EL (cell line): ENCODE data around the gene TBL1X.
A peak's percentile ranks its signal among the peaks of the same experiment; 100 is the strongest.
"Not testable (repeated sequence)": the region's sequence is repeated elsewhere in the genome, so short reads cannot be mapped to it uniquely, and the experiment has no call there.

Source experiments
- DNase-seq: peaks from one replicate; pipeline ENCODE4 v3.0.0-alpha.2; 2016

Gene TBL1X

GRCh38 chrX:9459186-9459748 lies 5.6 kb upstream of the TBL1X start:
- DNase-seq: no peak

GRCh38 chrX:9461087-9461486 lies 3.8 kb upstream of the TBL1X start:
- no peak for DNase-seq

- DNase-seq: no peak
Observed at GRCh38 chrX:9462456-9462855, 2.4 kb upstream of the TBL1X start.

GRCh38 chrX:9465380-9466123 lies 694 bp downstream of the TBL1X start:
- no peak for DNase-seq

- DNase-seq: peak; percentile 31
Observed at GRCh38 chrX:9466124-9466495, 1.3 kb downstream of the TBL1X start.

- no peak for DNase-seq
Observed at GRCh38 chrX:9466736-9467135, 1.9 kb downstream of the TBL1X start.

GRCh38 chrX:9467146-9467545 lies 2.3 kb downstream of the TBL1X start:
- DNase-seq: no peak

GRCh38 chrX:9467751-9468150 lies 2.9 kb downstream of the TBL1X start:
- no peak for DNase-seq

GRCh38 chrX:9471571-9471985 lies 6.7 kb downstream of the TBL1X start:
- DNase-seq: peak; percentile 5

- DNase-seq: no peak
Observed at GRCh38 chrX:9473708-9474107, 8.8 kb downstream of the TBL1X start.

GRCh38 chrX:9475417-9475816 lies 10.6 kb downstream of the TBL1X start:
- DNase-seq: not testable (repeated sequence)

GRCh38 chrX:9475984-9476383 lies 11.1 kb downstream of the TBL1X start:
- DNase-seq: no peak

- DNase-seq: no peak
Observed at GRCh38 chrX:9476810-9477575, 12.1 kb downstream of the TBL1X start.

GRCh38 chrX:9482408-9482807 lies 17.6 kb downstream of the TBL1X start:
- no peak for DNase-seq

- DNase-seq: no peak
Observed at GRCh38 chrX:9482837-9483236, 18.0 kb downstream of the TBL1X start.

GRCh38 chrX:9483376-9483775 lies 18.5 kb downstream of the TBL1X start:
- DNase-seq: no peak

- no peak for DNase-seq
Observed at GRCh38 chrX:9486786-9487387, 22.0 kb downstream of the TBL1X start.

- no peak for DNase-seq
Observed at GRCh38 chrX:9488586-9488985, 23.7 kb downstream of the TBL1X start.

GRCh38 chrX:9489234-9489633 lies 24.4 kb downstream of the TBL1X start:
- no peak for DNase-seq

GRCh38 chrX:9492901-9493300 lies 28.0 kb downstream of the TBL1X start:
- DNase-seq: no peak

GRCh38 chrX:9493936-9494335 lies 29.1 kb downstream of the TBL1X start:
- no peak for DNase-seq

- DNase-seq: no peak
Observed at GRCh38 chrX:9494771-9495170, 29.9 kb downstream of the TBL1X start.

GRCh38 chrX:9495496-9495895 lies 30.6 kb downstream of the TBL1X start:
- no peak for DNase-seq

GRCh38 chrX:9498236-9498635 lies 33.4 kb downstream of the TBL1X start:
- DNase-seq: no peak
